HG02943 (cell line): ENCODE measurements around the gene TMEM220.
"Not testable (repeated sequence)": the region's sequence is repeated elsewhere in the genome, so short reads cannot be mapped to it uniquely, and the experiment has no call there.

ENCODE experiments used
- ATAC-seq: cut with Tn5 transposase; IDR thresholded peaks from one replicate; pipeline ENCODE4 v1.9.1; 2021; ENCODE audit warnings: mild to moderate bottlenecking, low read depth, moderate library complexity; ENCODE audit not compliant: unreplicated experiment

Gene TMEM220

DNA sequence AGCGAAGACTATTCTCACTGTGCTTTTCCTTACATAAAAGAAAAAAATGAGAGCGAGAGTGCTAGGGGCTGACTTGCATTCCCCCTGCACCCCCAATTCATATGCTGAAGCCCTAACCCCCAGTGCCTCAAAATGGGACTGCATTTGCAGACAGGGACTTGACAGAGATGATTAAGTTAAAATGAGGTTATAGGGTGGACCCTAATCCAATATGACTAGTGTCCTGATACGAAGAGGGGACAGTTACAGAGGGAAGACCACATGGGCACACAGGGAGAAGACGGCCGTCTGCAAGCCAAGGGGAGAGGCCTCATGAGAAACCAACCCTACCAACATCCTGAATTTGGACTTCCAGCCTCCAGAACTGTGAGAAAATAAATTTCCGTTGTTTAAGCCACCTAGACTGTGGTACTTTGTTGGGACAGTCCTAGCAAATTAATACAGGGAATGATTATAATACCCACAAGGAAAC, 1.6 kb upstream of the TMEM220 start:
- ATAC-seq: no peak

DNA sequence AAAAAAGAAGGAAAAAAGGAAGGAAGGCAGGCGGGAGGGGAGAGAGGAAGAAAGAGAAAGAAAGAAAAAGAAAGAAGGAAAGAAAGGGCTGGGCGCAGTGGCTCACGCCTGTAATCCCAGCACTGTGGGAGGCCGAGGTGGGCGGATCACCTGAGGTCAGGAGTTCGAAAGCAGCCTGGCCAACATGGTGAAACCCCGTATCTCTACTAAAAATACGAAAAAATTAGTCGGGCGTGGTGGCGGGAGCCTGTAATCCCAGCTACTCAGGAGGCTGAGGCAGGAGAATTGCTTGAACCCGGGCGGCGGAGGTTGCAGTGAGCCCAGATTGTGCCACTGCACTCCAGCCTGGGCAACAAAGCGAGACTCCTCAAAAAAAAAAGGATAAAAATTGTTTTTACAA, 424 bp upstream of the TMEM220 start:
- not testable (repeated sequence) for ATAC-seq

DNA sequence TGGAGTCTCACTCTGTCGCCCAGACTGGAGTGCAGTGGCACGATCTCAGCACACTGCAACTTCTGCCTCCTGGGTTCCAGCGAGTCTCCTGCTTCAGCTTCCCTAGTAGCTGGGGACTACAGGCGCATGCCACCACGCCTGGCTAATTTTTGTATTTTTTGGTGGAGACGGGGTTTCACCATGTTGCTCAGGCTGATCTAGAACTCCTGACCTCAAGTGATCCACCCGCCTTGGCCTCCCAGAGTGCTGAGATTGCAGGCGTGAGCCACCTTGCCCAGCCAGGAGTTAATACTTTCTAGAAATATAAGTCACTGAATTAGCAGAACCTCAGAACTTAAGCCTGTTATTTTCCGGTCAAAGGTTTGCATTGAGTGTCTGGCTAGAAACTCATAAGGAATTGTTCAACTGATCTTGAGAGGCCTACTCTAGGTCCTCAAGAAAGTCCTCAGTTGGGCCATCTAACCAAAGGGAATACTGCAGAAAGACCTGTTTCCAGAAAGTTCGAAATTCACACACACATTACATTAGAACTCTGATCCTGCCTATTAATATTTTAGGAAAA, 1.4 kb downstream of the TMEM220 start:
- no peak for ATAC-seq

DNA sequence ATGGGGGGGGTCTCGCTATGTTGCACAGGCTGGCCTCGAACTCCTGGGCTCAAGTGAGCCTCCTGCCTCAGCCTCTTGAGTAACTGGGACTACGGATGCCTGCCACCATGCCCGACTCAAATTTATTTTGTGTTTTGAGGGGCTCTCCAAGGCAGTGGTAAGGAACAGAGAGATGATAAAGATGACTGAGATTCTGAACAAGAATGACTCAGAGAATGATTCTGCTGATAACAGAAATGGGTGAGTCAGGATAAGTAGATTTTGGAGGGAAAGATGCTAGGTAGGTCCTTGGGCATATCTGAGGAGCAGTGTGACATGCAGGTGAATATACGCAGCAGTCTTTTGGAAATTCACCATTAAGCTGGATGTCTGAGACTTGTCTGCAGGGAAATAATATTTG, 2.6 kb downstream of the TMEM220 start:
- no peak for ATAC-seq

DNA sequence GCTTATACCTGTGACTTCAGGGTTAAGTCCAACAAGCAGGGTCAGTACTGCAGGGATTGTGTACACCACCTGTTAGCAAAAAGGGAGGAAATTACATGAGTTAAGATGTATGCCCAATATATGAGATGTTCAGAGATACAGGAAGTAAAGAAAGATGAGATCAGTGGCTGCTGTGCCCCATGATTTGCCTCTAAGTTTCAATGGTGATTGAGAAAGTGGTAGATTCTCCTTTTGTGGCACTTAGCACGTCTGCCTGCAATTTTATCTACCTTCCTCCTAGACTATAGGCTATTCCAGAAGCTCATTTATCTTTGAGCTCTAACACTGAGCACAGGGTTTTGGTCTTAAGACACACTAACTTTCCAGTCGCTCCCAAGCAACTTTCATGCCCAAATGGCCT, 3.6 kb downstream of the TMEM220 start:
- ATAC-seq: no peak

DNA sequence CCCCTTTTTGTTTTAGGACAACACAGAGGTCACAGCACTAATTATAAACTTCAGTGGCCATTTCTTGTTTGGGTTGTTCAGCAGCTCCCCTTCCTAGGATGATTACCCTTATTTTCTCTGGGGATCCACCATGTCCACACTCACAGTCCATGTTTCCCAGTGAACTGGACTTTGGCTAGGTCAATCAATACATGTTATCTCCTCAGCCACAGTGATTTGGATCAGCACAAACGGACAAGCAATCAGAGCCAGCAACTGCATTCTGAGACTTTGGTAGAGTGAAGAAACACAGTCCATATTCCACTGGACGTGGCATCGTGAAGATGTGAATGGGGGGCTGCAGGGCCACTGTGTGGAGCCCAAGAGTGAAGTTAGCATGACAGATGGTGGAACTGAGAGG, 4.6 kb downstream of the TMEM220 start:
- no peak for ATAC-seq

DNA sequence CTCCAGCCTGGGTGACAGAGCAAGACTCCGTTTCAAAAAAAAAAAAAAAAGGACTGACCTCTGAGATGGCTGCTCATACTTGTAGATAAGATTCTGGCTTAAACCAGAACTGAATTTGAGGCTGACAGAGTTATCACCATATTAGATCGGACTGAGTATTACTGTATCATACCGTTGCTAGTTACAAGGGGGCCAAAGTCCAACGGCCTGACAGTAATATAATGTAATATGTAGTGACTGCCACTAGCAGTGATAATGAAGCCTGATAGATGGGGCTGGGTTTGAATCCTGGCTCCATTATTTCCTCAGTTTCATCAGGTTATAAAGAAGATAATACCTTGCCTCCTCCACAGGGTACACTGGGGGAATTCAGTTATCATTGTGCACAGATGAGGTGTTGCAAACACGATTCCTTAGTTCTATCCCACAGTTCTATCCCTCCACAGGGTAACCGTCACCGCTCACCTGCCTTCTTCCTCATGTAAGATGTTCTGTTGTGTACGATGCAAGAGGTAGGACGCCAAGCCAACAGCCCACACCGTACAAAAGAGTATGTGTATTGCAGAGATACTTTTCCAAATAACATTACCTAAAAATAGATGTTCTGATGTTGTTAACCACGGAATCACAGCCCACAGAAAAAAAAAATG, 5.2 kb downstream of the TMEM220 start:
- no peak for ATAC-seq

GRCh38 chr17:10718547-10718946, 11.3 kb downstream of the TMEM220 start:
- no peak for ATAC-seq

- no peak for ATAC-seq
Observed at GRCh38 chr17:10716218-10716617, 13.6 kb downstream of the TMEM220 start.

DNA sequence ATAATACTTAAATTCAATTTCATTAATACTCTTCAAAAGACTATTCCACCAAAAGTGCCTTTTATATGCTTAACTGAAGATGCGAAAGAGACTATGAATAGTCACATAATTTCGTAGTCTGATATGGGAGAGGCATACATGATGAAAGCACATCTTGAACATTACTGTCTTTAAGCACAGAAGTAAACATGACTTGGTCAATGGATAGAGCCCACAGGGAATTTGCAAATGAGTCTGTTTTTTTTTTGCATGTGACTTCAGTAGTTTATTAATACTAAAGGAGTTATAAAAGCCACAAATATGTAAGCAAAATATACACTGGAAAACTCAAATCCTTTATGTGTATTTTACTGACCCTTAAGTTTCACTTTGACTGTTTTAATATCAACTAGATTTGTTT, 16.5 kb downstream of the TMEM220 start:
- no peak for ATAC-seq

DNA sequence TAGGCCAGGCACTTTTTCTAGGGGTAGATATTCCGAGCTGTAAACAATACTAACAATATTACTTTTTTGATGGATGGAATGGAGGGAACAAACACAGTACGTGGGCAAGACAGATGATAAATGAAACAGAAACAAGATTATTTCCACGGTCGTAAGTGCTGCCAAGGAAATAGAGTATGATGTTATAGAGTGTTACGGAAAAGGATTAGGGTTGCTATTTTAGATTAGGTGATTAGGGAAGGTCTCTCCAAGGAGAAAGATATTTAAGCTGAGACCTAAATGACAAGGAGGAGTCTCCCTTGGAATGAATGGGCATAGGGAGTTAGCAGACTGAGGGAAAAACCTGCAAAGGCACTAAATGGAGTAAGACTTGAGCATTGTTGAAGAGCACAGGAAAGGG, 24.1 kb downstream of the TMEM220 start:
- no peak for ATAC-seq

GRCh38 chr17:10702574-10702973, 27.2 kb downstream of the TMEM220 start:
- ATAC-seq: no peak

DNA sequence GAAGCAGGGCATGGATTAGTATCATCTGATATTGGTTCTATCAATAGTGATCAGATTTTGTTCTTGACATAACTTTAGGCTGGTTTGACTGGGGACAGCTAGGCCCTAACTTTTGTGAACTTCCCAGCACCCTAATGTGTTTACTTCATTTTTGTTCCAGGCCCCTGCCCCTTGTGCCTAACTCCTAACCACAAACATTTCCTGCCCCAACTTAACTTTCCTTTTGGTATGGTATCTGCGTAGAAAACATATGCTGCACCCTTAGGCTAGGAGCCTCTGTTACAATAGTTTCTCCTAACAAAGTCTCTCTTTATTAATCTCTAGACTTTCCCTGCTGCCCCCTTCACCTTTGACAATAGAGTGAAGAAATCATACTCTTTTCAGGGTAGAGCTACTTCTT, 30.0 kb downstream of the TMEM220 start:
- no peak for ATAC-seq

DNA sequence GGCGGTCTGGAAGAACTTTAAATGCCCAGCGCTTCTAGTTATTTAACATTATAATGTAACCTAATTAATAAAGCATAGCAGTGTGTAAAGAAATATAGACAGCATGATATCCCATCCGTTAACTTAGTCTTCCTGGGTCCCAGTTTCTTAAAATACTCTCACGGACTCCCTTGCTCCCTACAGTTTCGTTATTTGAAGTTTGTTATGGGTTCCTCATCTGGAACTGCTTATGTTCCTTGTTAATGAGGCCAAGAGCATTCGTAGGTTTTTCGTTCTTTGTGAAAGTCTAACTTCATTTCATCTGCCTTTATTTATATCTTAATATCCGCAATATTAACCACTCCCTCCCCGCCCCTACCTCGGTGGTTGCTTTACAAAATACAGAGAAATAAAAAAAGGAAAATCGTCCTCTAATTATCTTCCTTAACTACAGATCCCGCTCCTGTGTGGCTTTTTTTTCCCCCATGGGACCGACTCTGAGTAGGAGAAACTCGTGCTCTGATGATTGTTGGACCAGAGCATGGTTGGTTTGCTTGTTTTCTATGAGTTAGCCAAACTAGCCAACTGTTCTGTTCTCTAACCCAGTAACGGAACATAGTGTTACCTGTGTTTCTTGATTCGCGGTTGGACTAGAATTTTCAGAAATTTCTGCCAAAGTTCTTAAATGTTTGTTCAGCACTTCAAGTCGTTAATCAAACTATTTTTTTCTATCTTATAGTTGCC, 31.6 kb downstream of the TMEM220 start:
- no peak for ATAC-seq

GRCh38 chr17:10697092-10698081, 32.4 kb downstream of the TMEM220 start, which contains the start of the genes ADPRM and SCO1:
TSS of gene ADPRM (plus strand) at chr17:10697594. CDS start at chr17:10704927, 7,333 bp downstream.
TSS of gene SCO1 (minus strand) at chr17:10697533. CDS start at chr17:10697507, 26 bp downstream.
- peak; percentile 97 for ATAC-seq

- ATAC-seq: not testable (repeated sequence)
Observed at GRCh38 chr17:10695875-10696407, 33.9 kb downstream of the TMEM220 start.

- no peak for ATAC-seq
Observed at GRCh38 chr17:10687499-10687898, 42.3 kb downstream of the TMEM220 start.

DNA sequence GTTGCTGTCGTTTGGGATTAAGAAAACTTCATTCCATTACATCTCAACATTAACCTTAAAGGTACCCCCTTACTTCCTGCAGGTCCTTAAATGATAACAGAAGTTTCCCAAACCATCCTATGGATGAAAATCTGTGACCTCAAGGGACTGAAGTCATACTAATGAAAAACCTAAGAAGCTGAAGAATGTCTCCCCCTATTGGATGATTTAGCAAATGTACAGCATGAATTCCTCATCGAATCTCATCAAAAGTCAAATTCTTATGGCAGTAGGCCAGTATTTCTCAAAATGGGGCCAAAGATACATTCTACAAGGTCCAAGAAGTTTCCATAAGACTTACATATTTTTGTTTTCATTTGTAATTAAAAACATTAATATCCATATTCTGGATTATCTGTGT, 46.0 kb downstream of the TMEM220 start:
- ATAC-seq: no peak

DNA sequence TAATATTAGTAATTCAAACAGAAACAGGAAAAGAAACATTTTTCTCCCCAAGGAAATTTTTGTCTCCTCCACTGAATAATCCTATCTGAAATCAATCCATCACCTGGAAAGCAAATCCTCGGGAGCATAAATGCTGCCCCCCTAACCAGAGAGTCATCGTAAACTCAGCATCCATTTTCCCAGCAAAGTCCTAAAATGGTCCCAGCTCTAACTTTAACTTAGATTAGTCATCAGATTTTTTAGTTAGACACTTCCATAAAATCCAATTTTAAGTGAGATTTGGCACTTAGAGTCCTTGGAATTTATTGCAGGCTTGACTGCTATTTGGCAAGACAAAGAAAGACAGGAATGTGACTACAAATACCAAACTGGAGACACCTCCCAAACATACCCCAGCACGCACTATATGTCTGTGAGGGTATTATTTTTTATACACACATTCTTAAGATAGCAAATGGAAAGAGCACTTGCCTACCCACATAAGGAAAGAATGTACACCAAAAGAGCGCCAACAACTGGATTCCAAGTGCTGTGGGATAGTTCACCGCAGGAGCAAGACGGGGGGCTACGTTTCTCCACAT, 47.9 kb downstream of the TMEM220 start:
- no peak for ATAC-seq

GRCh38 chr17:10674704-10675103, 55.1 kb downstream of the TMEM220 start:
- no peak for ATAC-seq
